CD4-positive, alpha-beta T cell treated with Interleukin-10 for 1 hour (primary cell): Measurements from ENCODE around the gene CCDC192.

Experiments
- DNase-seq: peaks from one replicate; pipeline ENCODE4 v3.0.0-alpha.2; 2020

CCDC192 gene

DNA sequence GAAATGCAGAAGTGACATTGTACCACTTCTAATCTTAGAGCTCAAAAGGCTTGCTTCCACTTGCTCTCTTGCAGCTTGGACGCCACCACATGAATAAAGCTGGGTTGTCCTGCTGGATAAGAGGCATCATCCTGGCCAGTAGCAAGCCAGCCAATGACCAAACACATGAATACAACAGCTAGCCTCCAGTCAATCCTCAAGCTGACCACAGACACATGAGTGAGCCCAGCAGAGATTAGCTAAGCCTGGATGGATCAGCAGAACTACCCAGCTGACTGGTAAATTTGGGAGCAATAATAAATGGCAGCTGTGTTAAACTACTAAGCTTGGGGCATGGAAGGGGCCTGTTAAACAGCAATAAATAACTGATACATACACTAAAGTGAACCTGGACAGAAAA, 259.3 kb downstream of the CCDC192 start:
- no peak for DNase-seq

DNA sequence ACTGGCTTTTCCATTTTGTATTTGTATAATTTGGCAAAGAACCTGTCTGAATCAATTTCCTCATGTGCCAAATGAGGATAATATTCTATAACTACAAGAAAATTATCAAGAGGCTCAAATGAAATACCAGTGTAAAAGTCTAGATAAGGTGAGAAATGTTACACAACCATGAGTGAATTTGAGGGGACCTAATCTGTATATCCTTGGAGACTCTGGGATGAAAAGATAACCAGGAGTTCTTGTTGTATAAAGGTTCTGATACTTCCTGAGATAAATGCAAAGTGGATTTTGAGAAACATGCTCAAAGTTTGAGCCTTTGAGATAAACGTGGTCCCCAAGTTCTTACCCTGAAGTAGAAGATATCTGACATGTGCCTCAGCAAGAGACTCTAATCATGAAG, 260.0 kb downstream of the CCDC192 start:
- no peak for DNase-seq

DNA sequence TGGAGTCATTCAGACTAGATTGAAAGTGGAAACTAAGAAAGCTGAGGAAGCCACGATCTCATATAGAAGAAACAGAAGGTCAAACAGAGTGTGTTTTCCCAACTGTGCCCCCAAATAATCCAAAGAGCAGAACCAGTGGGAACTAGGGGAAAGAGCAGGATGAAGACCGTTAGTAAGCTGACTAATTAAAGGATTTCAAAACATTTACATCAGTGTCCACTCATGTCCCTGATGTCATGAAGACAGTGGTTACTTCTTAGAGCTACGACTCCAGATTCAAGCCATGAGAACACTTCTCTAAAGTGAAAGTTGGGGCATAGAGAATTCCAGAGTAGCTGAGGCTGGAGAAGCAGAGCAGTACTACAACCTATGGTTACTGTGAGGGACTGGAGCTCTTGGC, 260.7 kb downstream of the CCDC192 start:
- DNase-seq, result no peak

DNA sequence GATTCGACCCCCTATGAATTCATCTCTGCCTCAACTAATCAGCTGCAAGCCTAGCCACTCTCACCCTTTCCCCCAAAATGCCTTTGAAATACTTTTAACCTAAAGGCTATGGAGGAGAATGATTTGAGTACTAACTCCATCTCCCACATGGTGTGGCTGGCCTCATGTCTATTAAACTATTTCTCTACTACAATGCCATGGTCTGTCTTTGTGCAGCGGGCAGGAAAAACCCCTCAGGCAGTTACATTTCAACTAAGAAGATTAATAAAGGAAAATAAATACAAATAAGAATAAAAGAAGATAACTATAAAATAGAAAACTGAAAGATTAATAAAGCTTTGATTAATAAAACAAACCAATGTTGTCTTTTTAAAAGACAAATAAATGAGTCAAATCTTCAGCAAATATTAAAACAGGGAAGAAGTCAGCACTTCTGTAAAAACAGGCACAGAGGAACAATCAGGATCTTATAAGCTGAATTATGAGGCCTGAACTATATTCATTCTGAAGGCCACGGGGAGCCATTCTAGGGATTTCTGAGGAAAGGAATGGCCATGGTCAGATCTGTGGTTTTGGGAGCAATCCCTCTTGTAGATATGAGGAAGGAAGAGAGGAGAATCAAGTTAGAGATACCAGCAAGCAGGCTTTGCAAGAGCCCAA, 264.3 kb downstream of the CCDC192 start:
- DNase-seq, result no peak

DNA sequence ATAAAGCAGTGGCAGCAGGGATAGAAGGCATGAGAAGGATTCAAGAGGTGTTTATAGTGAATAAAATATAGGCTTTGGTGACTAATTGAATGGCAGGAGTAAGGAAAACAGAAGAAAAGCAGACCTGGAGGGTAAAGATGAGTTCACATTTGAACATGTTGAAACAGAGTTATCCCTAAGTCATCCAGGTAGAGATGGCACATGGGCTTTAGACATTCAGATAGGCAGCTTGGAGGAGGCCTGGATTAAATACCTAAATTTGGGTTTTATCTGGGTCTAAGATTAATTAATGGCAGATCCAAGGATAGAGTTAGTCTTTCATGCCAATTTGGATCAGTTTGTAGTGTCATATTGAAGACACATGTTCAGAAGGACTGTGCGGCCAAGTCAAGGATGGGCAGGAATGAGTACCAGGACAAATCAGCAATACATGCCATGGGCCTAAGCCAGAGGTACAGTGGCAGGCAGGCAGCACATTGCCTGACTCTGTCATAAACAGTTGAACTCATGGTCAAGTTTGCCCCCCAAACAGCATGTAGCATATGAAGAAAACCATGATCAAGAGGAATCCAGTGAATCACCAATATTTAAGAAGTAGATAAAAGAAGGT, 264.9 kb downstream of the CCDC192 start:
- no peak for DNase-seq

DNA sequence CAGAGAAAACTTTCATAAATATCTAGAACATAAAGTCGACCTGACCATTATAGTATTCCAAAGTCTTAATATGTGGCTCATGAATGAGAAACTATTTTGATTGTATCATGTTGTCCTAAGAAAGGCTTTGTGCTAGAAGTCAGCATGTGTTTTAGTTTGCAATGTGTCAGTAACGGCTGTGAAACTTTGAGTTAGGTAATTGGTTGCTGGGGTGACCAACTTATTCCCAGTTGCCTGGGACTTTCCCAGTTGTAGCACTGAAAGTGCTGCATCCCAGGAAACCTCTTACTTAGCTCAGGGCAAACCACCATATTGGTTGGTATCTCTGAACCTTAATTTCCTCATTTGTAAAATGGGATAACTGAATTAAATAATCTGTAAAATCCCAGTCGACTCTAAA, 265.8 kb downstream of the CCDC192 start:
- no peak for DNase-seq

DNA sequence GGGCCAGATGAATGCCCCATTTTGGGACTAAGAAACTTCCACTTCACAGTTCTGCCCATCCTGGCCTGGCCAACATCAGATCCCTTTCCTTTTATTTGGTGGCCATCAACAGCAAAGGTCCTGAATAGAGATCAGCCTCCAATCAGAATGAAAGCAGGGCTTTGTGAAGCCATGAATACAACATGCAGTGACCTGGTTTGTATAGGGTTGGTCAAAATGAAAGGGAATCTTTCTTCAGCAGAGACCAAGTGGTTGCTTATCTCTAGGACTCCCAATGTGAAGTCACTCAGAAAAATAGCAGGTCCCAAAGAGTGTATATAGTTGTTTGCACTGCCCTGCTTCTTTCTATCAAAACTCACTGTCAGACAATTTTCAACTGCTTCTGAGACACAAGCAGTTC, 266.5 kb downstream of the CCDC192 start:
- DNase-seq, result no peak

DNA sequence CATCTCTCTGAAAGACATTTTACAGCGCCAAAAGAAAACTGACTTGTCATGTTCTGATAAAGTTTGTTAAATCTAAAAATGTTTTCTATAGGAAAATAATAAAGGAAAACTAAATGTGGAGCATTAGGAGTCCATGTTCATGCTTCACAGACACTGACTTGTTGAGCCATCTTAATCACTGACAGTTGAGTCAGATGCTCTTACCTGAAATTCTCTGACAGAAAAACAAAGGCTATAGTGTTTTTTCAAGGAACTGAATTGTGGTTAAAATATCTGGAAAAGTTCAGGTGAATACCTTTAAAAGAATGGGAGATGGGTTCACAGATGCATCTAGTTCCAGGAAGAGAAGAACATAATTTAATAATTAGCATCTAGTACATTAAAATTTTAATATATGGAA, 266.9 kb downstream of the CCDC192 start:
- DNase-seq, result no peak

DNA sequence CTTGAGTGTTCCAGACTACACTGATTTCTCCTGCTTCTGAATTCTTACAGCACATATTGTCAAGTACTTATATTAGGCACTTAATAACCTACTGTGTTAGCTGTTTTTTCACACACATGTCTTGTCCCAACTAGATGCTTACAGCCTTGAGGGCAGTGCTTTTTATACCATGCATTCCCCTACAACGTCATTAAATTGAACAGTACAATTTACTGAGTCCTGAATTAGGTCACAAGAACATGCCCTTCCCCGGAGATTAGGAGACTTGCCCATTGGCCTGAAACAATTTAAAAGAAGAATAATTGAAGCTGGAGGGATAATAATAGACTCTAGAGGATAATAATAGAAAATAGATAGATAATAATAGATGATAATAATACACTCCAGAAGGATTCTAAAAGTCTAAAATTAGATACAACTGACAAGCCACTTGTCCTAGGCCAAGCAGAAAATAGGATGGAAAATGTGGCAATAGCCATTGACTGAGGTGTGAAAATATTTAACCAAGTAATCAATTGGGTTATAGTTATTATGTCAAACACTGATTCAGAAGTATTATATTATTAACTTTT, 267.7 kb downstream of the CCDC192 start:
- no peak for DNase-seq

DNA sequence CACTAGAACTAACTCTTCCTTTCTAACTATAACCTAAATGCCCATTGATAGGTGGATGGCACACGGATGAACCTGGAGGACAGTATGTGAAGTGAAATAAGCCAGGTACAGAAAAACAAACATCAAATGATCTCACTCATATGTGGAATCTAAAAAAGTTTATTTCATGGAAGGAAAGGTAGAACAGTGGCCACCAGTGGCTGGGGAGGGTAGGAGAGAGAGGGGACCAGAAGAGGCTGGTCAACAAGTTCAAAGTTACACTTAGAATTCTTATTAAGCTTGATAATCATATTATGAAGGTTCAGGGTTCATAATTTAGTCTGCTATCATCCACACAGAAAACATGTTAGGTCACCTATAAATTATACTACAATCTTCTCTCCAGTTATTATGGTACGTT, 272.8 kb downstream of the CCDC192 start:
- no peak for DNase-seq

DNA sequence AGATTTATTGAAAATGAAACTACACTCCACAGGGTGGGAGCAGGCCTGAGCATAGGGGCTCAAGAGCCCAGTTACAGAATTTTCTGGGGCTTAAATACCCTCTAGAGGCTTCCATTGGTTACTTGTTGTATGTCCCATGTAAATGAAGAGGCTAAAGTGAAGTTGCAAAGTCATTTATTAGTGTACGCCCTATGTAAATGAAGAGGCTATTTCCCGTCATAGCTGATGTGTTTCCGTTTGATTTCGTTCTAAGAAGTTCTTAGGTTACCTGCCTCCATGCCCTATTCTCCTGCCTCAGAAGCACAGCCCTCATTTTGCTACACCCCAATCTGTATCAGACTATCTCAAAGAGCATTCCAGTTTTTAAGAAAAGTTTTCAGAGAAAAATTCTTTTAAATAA, 273.3 kb downstream of the CCDC192 start:
- no peak for DNase-seq

DNA sequence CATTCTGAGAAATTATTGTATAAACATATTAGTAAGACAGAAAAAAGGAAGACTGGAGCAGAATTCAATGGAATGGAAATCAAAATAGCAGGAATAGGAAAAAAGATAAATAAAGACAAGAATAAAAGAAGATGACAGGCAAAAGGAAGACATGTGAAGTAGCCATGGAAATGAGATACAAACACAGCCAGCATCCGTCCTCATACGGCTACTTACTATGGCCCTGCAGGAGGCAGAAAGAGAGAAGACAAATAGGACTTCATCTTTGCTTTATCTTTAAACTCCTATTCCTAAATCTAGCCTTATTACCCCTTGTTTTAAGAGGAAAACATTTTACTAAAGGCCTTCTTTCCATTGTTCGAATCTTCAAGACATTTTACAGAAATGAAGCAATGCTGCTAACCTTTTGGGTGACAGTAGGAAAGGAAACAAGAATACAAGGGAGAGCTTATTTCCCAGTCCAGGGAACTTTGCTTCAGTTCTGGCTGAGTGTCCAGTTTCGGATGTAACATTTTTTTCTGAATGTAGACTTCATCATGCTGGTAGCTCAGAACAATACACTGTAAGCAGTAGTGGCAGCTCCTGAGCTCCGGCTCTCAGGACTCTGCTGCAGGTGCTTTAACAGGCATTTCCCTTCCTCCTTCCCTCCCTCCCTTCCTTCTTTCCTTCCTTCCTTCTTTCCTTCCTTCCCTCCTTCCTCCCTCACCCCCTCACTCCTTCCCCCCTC, 274.0 kb downstream of the CCDC192 start:
- no peak for DNase-seq

DNA sequence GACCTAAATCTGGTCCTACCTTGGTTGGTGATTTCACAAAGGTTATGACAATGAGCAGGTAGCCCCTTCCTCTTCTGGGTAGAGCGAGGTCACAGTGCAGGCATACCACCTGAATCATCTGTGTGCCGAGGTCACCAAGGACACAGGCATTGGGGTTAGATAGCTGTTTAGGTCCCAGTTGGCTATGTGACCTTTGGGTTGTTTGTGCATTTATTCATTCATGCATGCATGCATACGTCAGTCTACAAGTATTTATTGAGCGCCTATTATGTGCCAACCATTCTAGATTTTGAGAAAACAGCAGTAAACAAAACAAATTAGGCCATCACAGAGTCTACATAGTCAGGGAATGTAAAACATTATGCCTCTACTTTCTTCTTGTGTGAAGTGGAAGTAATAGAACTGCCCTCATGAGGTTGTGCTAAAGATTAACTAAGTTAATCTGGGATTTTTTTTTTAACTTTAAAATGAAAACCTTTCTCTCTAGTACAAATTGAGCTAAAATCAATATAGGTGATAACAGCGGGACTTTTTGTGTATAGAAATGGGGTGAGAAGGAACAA, 275.6 kb downstream of the CCDC192 start:
- no peak for DNase-seq

DNA sequence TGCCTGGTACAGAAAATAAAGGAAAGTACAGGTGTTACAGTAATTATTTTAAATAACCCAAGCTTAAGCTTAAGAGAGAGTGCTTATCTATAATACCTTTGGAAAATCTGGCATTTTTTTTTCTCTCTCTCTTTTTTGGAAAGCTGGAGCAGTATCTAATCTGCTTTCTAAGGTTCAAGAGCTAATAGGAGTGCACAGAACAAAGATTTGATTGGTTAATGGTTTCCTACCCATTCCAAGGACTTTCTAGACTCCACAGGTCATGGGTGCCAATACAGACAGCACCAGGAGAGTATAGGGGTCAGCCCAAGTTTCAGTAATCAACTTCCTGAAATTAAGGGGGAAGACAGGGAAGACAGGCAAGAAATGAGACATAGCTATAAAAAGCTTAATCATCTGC, 276.3 kb downstream of the CCDC192 start:
- no peak for DNase-seq

DNA sequence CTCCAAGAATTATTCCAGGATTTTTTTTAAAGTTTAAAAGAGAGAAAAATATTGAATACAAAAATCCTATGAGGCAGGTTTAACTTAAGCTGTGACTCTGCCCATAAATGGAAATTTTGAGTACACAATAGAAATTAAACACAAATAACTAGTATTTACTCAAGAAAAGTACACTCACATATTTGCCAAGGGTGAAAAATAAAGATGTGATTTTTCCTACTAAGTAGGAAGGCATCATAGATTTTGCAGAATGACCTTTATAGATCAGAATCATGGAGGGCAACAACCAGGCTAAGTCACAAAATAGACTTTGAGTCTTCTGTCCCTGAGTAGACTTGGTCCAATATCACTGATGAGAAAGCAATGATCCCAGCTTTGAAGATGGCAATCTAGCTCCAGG, 277.7 kb downstream of the CCDC192 start:
- no peak for DNase-seq

DNA sequence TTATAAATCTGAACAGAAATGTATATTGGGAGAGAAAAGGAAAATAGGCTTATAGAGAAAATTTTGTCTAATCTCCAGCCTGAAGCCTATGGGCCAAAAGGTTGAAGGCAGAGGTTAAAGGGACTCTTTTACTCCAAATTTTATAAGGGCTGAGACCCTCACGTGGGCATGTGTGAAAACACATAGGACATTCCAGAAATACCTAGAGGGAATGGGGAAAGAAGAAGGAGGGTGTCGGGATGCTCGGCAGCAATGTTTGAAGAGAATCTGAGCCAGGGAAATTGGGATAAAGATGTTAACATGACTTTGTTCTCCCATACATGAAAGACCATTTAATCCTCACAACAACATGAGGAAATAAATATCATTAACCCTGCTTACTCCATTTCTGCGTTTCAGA, 278.3 kb downstream of the CCDC192 start:
- DNase-seq, result no peak

DNA sequence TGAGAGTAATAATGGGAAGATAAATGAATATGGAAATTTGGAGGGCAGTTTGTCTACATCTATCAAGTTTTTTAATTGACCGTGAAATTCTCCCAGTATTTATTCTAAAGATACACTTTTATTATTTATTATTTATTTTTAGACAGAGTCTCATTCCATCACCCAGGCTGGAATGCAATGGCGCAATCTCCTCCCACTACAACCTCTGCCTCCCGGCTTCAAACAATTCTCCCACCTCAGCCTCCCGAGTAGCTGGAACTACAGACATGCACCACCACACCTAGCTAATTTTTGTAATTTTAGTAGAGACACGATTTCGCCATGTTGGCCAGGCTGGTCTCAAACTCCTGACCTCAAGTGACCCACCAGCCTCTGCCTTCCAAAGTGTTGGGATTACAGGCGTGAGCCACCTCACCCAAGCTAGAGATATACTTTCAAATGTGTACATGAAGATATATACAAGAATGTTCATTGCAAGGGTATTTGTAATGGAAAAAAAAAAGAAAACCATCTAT, 282.7 kb downstream of the CCDC192 start:
- no peak for DNase-seq

DNA sequence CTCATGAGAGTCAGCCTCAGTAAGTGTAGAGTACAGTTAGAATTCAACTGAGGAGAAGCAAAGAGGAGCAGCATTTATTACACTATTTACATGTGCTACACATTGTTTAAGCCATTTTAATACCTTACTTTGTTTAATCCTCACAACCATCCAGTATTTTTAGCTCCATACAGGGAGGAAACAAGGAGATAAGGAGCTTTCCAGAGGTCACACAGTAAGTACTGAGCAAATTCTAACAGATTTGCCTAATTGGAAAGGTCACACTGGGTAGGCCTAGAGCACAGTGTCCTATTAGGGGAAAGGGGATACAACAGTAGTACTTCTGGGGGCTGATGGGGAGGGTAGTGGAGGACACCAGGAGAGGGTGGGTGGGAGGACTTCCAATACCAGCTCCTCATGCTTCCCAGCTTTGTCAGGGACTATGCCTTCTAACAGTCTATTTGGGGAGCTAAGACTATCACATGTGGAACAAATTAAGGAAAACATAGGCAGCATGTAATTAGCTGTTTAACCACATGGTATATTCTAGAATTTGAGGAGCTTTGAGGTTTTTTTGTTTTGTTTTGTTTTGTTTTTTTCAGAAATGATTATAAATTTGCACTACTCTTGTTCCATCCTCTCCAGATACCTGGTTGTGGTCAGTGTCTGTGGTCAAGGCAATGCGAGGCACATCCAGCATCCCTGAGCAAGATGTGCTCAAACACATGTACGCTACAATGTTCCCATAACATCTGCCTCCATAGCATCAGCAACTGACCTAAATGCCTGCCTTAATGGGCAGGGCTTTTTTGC, 284.4 kb downstream of the CCDC192 start:
- DNase-seq, result no peak

DNA sequence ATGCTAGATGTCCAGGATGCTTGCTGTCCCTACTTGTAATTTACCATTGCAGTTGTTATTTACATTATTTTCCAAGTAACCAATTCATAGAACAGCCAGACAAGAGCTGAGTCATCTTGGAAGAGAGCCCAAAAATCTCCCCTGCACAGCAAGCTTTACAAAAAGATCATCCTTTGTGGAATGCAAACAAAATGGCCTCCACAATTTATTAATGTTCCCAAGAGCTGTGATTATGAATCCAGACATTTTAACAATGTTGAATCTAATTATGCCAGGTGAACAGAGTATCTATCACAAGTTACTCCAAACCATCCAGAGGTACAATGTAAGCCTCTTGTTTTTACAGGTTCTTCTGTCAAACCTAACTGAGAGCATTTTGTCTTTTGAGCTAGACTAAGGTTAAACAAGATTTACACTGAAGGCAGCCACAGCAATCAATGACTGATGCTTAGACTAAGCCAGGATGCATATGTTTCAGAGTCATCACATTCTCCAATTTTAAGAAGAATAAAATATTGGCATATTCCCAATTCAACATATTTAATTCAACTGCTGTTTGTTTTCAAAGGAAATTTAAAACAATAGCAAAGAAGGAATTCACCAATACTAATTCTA, 285.1 kb downstream of the CCDC192 start:
- no peak for DNase-seq
